HG02852 (cell line): ENCODE results near the gene AGAP3.

Source experiments
- ATAC-seq: cut with Tn5 transposase; IDR thresholded peaks from one replicate; pipeline ENCODE4 v1.9.1; 2021; ENCODE audit warnings: mild to moderate bottlenecking, moderate library complexity; ENCODE audit not compliant: unreplicated experiment

AGAP3 gene

GRCh38 chr7:151134743-151135524 is 48.7 kb downstream of the AGAP3 start:
- no peak for ATAC-seq

GRCh38 chr7:151135525-151135845 is 49.2 kb downstream of the AGAP3 start:
- no peak for ATAC-seq

- ATAC-seq: no peak
Measured at GRCh38 chr7:151135866-151136843, 49.9 kb downstream of the AGAP3 start.

GRCh38 chr7:151137076-151137675 is 50.9 kb downstream of the AGAP3 start:
- ATAC-seq: no peak

GRCh38 chr7:151137791-151138152 is 51.5 kb downstream of the AGAP3 start:
- ATAC-seq: no peak

GRCh38 chr7:151138153-151138851 is 52.0 kb downstream of the AGAP3 start:
- no peak for ATAC-seq

GRCh38 chr7:151139071-151139790 is 53.0 kb downstream of the AGAP3 start:
- ATAC-seq: no peak

- ATAC-seq: no peak
Measured at GRCh38 chr7:151139791-151140190, 53.5 kb downstream of the AGAP3 start.

GRCh38 chr7:151140826-151141225 is 54.6 kb downstream of the AGAP3 start:
- no peak for ATAC-seq

- ATAC-seq: no peak
Measured at GRCh38 chr7:151141311-151141854, 55.1 kb downstream of the AGAP3 start.

GRCh38 chr7:151141855-151142685 is 55.8 kb downstream of the AGAP3 start:
- no peak for ATAC-seq

GRCh38 chr7:151142686-151143040 is 56.4 kb downstream of the AGAP3 start:
- no peak for ATAC-seq

- ATAC-seq: no peak
Measured at GRCh38 chr7:151143261-151144015, 57.2 kb downstream of the AGAP3 start.

GRCh38 chr7:151144387-151144786 is 58.1 kb downstream of the AGAP3 start:
- no peak for ATAC-seq

- no peak for ATAC-seq
Measured at GRCh38 chr7:151146761-151147160, 60.5 kb downstream of the AGAP3 start.

- no peak for ATAC-seq
Measured at GRCh38 chr7:151148319-151149259, 62.3 kb downstream of the AGAP3 start.

GRCh38 chr7:151150388-151150787 is 64.1 kb downstream of the AGAP3 start:
- no peak for ATAC-seq
